Fibroblast of villous mesenchyme (primary cell): ENCODE measurements around the gene RNF135. TPM values are rescaled to one million over a fixed set of nuclear protein-coding genes. Genes with fewer than 3 reads are reported as not detected.
"Not testable (repeated sequence)": the region's sequence is repeated elsewhere in the genome, so short reads cannot be mapped to it uniquely, and the experiment has no call there.

Experiments used
- DNase-seq: peaks from one replicate; pipeline ENCODE4 v3.0.0-alpha.2; 2010; ENCODE audit warnings: low read depth
- H3K4me3 ChIP-seq: 2 replicates; pipeline ENCODE4 v1.5.1; 2011; ENCODE audit warnings: low read depth, mild to moderate bottlenecking, low read length
- CTCF ChIP-seq: IDR thresholded peaks from 2 replicates; pipeline ENCODE4 v1.5.1; 2012; ENCODE audit warnings: low read depth, mild to moderate bottlenecking, low read length; ENCODE audit not compliant: insufficient read depth
- total RNA-seq: library from RNA; depleted of rRNA; stranded (reverse); fragments of >200 nt; gene quantifications from 2 replicates; pipeline ENCODE4 v1.2.3, GENCODE V29; 2012

RNF135 gene
- total RNA-seq, 1 donor: 8.6 TPM

- no peak for DNase-seq
- H3K4me3 ChIP-seq: peak overlapping the region; percentile 67
- TF ChIP-seq CTCF: no peak
Observed at GRCh38 chr17:30969989-30970830, 629 bp upstream of the RNF135 start.

GRCh38 chr17:30975042-30975820 is 4.4 kb downstream of the RNF135 start:
- DNase-seq: no peak
- H3K4me3 ChIP-seq: no peak overlapping the region
- no peak for TF ChIP-seq CTCF

GRCh38 chr17:30979919-30980318 is 9.1 kb downstream of the RNF135 start:
- not testable (repeated sequence) for DNase-seq, H3K4me3 ChIP-seq

GRCh38 chr17:30981531-30982519 is 11.0 kb downstream of the RNF135 start:
- TF ChIP-seq CTCF: no peak
- no peak overlapping the region for H3K4me3 ChIP-seq
- no peak for DNase-seq

- TF ChIP-seq CTCF: no peak
- no peak for DNase-seq
- no peak overlapping the region for H3K4me3 ChIP-seq
Observed at GRCh38 chr17:30982855-30983254, 12.0 kb downstream of the RNF135 start.

GRCh38 chr17:30990458-30990857 is 19.6 kb downstream of the RNF135 start:
- no peak overlapping the region for H3K4me3 ChIP-seq
- TF ChIP-seq CTCF: no peak
- DNase-seq: no peak

GRCh38 chr17:30992551-30992950 is 21.7 kb downstream of the RNF135 start:
- H3K4me3 ChIP-seq: no peak overlapping the region
- no peak for DNase-seq
- no peak for TF ChIP-seq CTCF
